IMR-90 (cell line): Measurements from ENCODE around the gene CREB5. TPM values are rescaled to one million over a fixed set of nuclear protein-coding genes. Genes with fewer than 3 reads are reported as not detected.

ENCODE experiments used
- ATAC-seq: fragments of 200-7000 bp; cut with Tn5 transposase; 2 replicates; pipeline ENCODE4 v1.9.1; 2020; ENCODE audit warnings: low read depth, mild to moderate bottlenecking, moderate library complexity
- BruUV-seq: library from RNA; stranded (reverse); fragments of 400-500 nt; replicated peaks from 2 replicates; lab custom pipeline; 2021; lab: Mats Ljungman, UMichigan
- CTCF ChIA-PET: fragments of 300-600 bp; formaldehyde crosslinking; extraction: SDS; loops from one replicate; lab custom pipeline; 2021; ENCODE audit warnings: antibody characterized with exemption; lab: Yijun Ruan, JAX
- POLR2A ChIA-PET: fragments of 300-600 bp; sonication (Branson Sonifier 250); formaldehyde crosslinking; loops from one replicate; lab custom pipeline; 2022; ENCODE audit warnings: antibody characterized with exemption; ENCODE audit not compliant: unreplicated experiment; lab: Charles Lee
- DNase-seq: peaks from one replicate; pipeline ENCODE4 v3.0.0; 2013
- H2AFZ ChIP-seq: replicated peaks from 2 replicates; pipeline ENCODE3; 2013; ENCODE audit warnings: low read length, mild to moderate bottlenecking; ENCODE audit not compliant: poor library complexity
- H2AK5ac ChIP-seq: 2 replicates; pipeline ENCODE4 v1.6.1; 2013; ENCODE audit warnings: low read depth, low read length, inconsistent platforms
- H2AK9ac ChIP-seq: replicated peaks from 2 replicates; pipeline ENCODE3; 2013; ENCODE audit warnings: mild to moderate bottlenecking, low read depth, low read length, moderate library complexity; ENCODE audit not compliant: poor library complexity
- H2BK120ac ChIP-seq: 2 replicates; pipeline ENCODE4 v1.6.1; 2013; ENCODE audit warnings: low read depth, low read length, inconsistent platforms
- H2BK15ac ChIP-seq: 3 replicates; pipeline ENCODE4 v1.6.1; 2013; ENCODE audit warnings: low read depth, low read length, inconsistent platforms
- H2BK20ac ChIP-seq: 2 replicates; pipeline ENCODE4 v1.6.1; 2013; ENCODE audit warnings: low read depth, mild to moderate bottlenecking, inconsistent platforms, low read length, moderate library complexity
- H2BK5ac ChIP-seq: 2 replicates; pipeline ENCODE4 v1.6.1; 2013; ENCODE audit warnings: mild to moderate bottlenecking, low read depth, low read length, inconsistent platforms; ENCODE audit not compliant: poor library complexity, severe bottlenecking
- H3K14ac ChIP-seq: replicated peaks from 2 replicates; pipeline ENCODE4 v1.6.1; 2013; ENCODE audit warnings: low read depth, low read length, inconsistent platforms
- H3K18ac ChIP-seq: 2 replicates; pipeline ENCODE4 v1.6.1; 2013; ENCODE audit warnings: low read depth, low read length, control low read depth
- H3K23ac ChIP-seq: 2 replicates; pipeline ENCODE4 v1.6.1; 2013; ENCODE audit warnings: low read depth, low read length, inconsistent platforms
- H3K27ac ChIP-seq: 2 replicates; pipeline ENCODE4 v1.5.1; 2013; ENCODE audit warnings: mild to moderate bottlenecking, control low read depth, low read length; ENCODE audit not compliant: insufficient read depth
- H3K27me3 ChIP-seq: 2 replicates; pipeline ENCODE4 v1.6.1; 2013; ENCODE audit warnings: low read length; ENCODE audit not compliant: control insufficient read depth, insufficient read depth
- H3K36me3 ChIP-seq: 2 replicates; pipeline ENCODE4 v1.6.1; 2013; ENCODE audit warnings: low read length, mixed read lengths; ENCODE audit not compliant: control insufficient read depth, insufficient read depth
- H3K4ac ChIP-seq: 2 replicates; pipeline ENCODE4 v1.6.1; 2013; ENCODE audit warnings: low read depth, low read length, inconsistent platforms
- H3K4me1 ChIP-seq: 2 replicates; pipeline ENCODE4 v1.6.1; 2013; ENCODE audit warnings: low read length, mixed read lengths; ENCODE audit not compliant: control insufficient read depth, insufficient read depth
- H3K4me2 ChIP-seq: 2 replicates; pipeline ENCODE4 v1.6.1; 2013; ENCODE audit warnings: low read depth, mild to moderate bottlenecking, control low read depth, low read length, moderate library complexity
- H3K4me3 ChIP-seq: 2 replicates; pipeline ENCODE4 v1.5.1; 2013; ENCODE audit warnings: low read depth, mild to moderate bottlenecking, control low read depth, low read length, moderate library complexity; ENCODE audit not compliant: insufficient read depth
- H3K56ac ChIP-seq: 2 replicates; pipeline ENCODE4 v1.6.1; 2013; ENCODE audit warnings: low read length, inconsistent platforms; ENCODE audit not compliant: insufficient read depth; ENCODE audit errors: extremely low read depth
- H3K79me1 ChIP-seq, 2 experiments: 2 replicates each; pipeline ENCODE4 v1.6.1; 2013; ENCODE audit warnings: low read length in 2 of 2, inconsistent platforms in 1 of 2, low read depth in 1 of 2
- H3K9ac ChIP-seq: 2 replicates; pipeline ENCODE4 v1.6.1; 2013; ENCODE audit warnings: low read depth, low read length, control low read depth
- H3K9me1 ChIP-seq: 2 replicates; pipeline ENCODE4 v1.6.1; 2013; ENCODE audit warnings: low read length, inconsistent platforms; ENCODE audit not compliant: insufficient read depth
- H3K9me3 ChIP-seq: 2 replicates; pipeline ENCODE4 v1.6.1; 2013; ENCODE audit warnings: low read length; ENCODE audit not compliant: control insufficient read depth, insufficient read depth
- H4K20me1 ChIP-seq: 2 replicates; pipeline ENCODE4 v1.6.1; 2013; ENCODE audit warnings: low read length, inconsistent platforms; ENCODE audit not compliant: insufficient read depth
- H4K5ac ChIP-seq: 2 replicates; pipeline ENCODE4 v1.6.1; 2013; ENCODE audit warnings: mild to moderate bottlenecking, low read depth, low read length, control low read depth
- H4K8ac ChIP-seq, 2 experiments: 2 replicates each; pipeline ENCODE4 v1.6.1; 2013; ENCODE audit warnings: low read depth in 2 of 2, low read length in 2 of 2, control low read depth in 1 of 2, inconsistent platforms in 1 of 2
- H4K91ac ChIP-seq: 2 replicates; pipeline ENCODE4 v1.6.1; 2013; ENCODE audit warnings: low read depth, low read length, inconsistent platforms; ENCODE audit not compliant: insufficient read depth
- CEBPB ChIP-seq: IDR thresholded peaks from 2 replicates; pipeline ENCODE4 v1.6.1; 2012; ENCODE audit warnings: low read depth, low read length, improper control_type of control experiment
- MAZ ChIP-seq: IDR thresholded peaks from 2 replicates; pipeline ENCODE4 v1.6.1; 2012; ENCODE audit warnings: low read depth, mild to moderate bottlenecking, low read length, improper control_type of control experiment, moderate library complexity, borderline replicate concordance
- MXI1 ChIP-seq: IDR thresholded peaks from 2 replicates; pipeline ENCODE4 v1.6.1; 2012; ENCODE audit warnings: low read depth, mild to moderate bottlenecking, low read length, moderate library complexity, borderline replicate concordance
- NFE2L2 ChIP-seq: fragments of 150-350 bp; IDR thresholded peaks from 2 replicates; pipeline ENCODE4 v1.6.1; 2016; ENCODE audit warnings: low read depth, mild to moderate bottlenecking, low read length
- RFX5 ChIP-seq: IDR thresholded peaks from 2 replicates; pipeline ENCODE4 v1.8.0; 2012; ENCODE audit warnings: low read depth, mild to moderate bottlenecking, low read length, moderate library complexity
- SMC3 ChIP-seq: fragments of 150-350 bp; IDR thresholded peaks from 2 replicates; pipeline ENCODE4 v1.6.1; 2016; ENCODE audit warnings: low read depth, mild to moderate bottlenecking, antibody characterized with exemption, low read length, moderate library complexity
- WGBS, 2 experiments: methylation state at CpG; one replicate each; pipeline versions ENCODE4 v1.1.5 to v1.1.7; 2013; ENCODE audit warnings: missing lambda C conversion rate in 2 of 2; ENCODE audit not compliant: insufficient read length in 1 of 2; ENCODE audit errors: extremely low coverage in 2 of 2; 5-methylcytosine and 5-hydroxymethylcytosine counted together
- dilution Hi-C: fragments of 300-500 bp; cut with HindIII; formaldehyde crosslinking; loops from one replicate; pipeline ENCODE4 v1.14.3; 2018; ENCODE audit warnings: low sequenced_read_pairs; ENCODE audit not compliant: unreplicated experiment
- in situ Hi-C: fragments of 300-500 bp; cut with MboI; formaldehyde crosslinking; loops from 3 replicates; pipeline ENCODE4 v1.14.3; 2019; ENCODE audit warnings: low sequenced_read_pairs, inconsistent platforms, mixed read lengths
- intact Hi-C: fragments of 100-400 bp; cut with micrococcal nuclease; formaldehyde crosslinking; loops from 2 replicates; pipeline ENCODE4 v1.10.0; 2022
- polyA plus RNA-seq, 3 experiments: library from polyadenylated mRNA; depleted of rRNA; stranded (reverse); fragments of >200 nt; gene quantifications; 2 replicates each; pipeline ENCODE4 v1.2.3, GENCODE V29; 2012; ENCODE audit warnings: low replicate concordance in 1 of 3
- total RNA-seq: library from RNA; depleted of rRNA; stranded (reverse); fragments of >200 nt; gene quantifications from 2 replicates; pipeline ENCODE4 v1.2.3, GENCODE V29; 2012
- TF ChIP-seq, protein P1 (sequence below): conservative IDR thresholded peaks from 2 replicates; pipeline ENCODE4 v1.5.1; 2012; ENCODE audit warnings: mild to moderate bottlenecking, low read depth, low read length, improper control_type of control experiment
- TF ChIP-seq, protein P2 (sequence below): fragments of 150-350 bp; IDR thresholded peaks from 2 replicates; pipeline ENCODE4 v1.6.1; 2017; ENCODE audit warnings: mild to moderate bottlenecking, antibody characterized with exemption, low read length, low read depth
- TF ChIP-seq, protein P3 (sequence below): fragments of 150-350 bp; IDR thresholded peaks from 2 replicates; pipeline ENCODE4 v1.6.1; 2016; ENCODE audit warnings: low read depth, mild to moderate bottlenecking, low read length, moderate library complexity, borderline replicate concordance

The CREB5 gene
- total and polyA plus RNA-seq, 2 of the 4 experiments (the other 2 are of a cell fraction), result 7.3 to 13.1 TPM

- H3K9me1 ChIP-seq, result no peaks in the 10 kb centered on the region
- H2AK5ac ChIP-seq, result no peak overlapping the region
- no peak for DNase-seq
- no peak for TF ChIP-seq SMC3
- TF ChIP-seq RFX5, result no peak
- no peak for TF ChIP-seq CEBPB
- TF ChIP-seq, protein P1, sequence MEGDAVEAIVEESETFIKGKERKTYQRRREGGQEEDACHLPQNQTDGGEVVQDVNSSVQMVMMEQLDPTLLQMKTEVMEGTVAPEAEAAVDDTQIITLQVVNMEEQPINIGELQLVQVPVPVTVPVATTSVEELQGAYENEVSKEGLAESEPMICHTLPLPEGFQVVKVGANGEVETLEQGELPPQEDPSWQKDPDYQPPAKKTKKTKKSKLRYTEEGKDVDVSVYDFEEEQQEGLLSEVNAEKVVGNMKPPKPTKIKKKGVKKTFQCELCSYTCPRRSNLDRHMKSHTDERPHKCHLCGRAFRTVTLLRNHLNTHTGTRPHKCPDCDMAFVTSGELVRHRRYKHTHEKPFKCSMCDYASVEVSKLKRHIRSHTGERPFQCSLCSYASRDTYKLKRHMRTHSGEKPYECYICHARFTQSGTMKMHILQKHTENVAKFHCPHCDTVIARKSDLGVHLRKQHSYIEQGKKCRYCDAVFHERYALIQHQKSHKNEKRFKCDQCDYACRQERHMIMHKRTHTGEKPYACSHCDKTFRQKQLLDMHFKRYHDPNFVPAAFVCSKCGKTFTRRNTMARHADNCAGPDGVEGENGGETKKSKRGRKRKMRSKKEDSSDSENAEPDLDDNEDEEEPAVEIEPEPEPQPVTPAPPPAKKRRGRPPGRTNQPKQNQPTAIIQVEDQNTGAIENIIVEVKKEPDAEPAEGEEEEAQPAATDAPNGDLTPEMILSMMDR, result no peak
- TF ChIP-seq, protein P2, sequence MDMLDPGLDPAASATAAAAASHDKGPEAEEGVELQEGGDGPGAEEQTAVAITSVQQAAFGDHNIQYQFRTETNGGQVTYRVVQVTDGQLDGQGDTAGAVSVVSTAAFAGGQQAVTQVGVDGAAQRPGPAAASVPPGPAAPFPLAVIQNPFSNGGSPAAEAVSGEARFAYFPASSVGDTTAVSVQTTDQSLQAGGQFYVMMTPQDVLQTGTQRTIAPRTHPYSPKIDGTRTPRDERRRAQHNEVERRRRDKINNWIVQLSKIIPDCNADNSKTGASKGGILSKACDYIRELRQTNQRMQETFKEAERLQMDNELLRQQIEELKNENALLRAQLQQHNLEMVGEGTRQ, result no peak
- TF ChIP-seq, protein P3, sequence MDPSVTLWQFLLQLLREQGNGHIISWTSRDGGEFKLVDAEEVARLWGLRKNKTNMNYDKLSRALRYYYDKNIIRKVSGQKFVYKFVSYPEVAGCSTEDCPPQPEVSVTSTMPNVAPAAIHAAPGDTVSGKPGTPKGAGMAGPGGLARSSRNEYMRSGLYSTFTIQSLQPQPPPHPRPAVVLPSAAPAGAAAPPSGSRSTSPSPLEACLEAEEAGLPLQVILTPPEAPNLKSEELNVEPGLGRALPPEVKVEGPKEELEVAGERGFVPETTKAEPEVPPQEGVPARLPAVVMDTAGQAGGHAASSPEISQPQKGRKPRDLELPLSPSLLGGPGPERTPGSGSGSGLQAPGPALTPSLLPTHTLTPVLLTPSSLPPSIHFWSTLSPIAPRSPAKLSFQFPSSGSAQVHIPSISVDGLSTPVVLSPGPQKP, result no peak
- TF ChIP-seq MAZ, result no peak
- no peak for TF ChIP-seq NFE2L2
- no peak for TF ChIP-seq MXI1
- H3K9ac ChIP-seq, result no peak overlapping the region
- H2BK120ac ChIP-seq, result no peak overlapping the region
- ChIA-PET CTCF (no interaction called here), POLR2A (no interaction called here)
- intact Hi-C loops (no loop called here), in situ Hi-C loops (no loop called here), dilution Hi-C loops (no loop called here)
- no peak overlapping the region for H2AK9ac ChIP-seq
- no peak overlapping the region for H3K4me3 ChIP-seq
- no peak for ATAC-seq
- no peaks in the 10 kb centered on the region for H3K4me1 ChIP-seq
- no peak overlapping the region for H3K14ac ChIP-seq
- H3K27me3 ChIP-seq, result 0 out of 2 replicates have a peak, but pooled peaks cover 3% of the 10 kb centered on the region
- no peak overlapping the region for H2AFZ ChIP-seq
- H3K56ac ChIP-seq, result no peak overlapping the region
- 0 out of 4 replicates have a peak, but pooled peaks cover 0 to 3% of the 10 kb centered on the region in 2 experiments for H3K79me1 ChIP-seq
- no peak overlapping the region for H2BK5ac ChIP-seq
- BruUV-seq, result no TSS peak
- no peak overlapping the region for H2BK20ac ChIP-seq
- H4K91ac ChIP-seq, result no peak overlapping the region
- no CpG with 5 or more reads among the region's 2 CpGs for WGBS, 2 experiments
- no peak overlapping the region for H3K18ac ChIP-seq
- no peak overlapping the region for H2BK15ac ChIP-seq
- H4K20me1 ChIP-seq, result no peaks in the 10 kb centered on the region
- H3K4ac ChIP-seq, result no peak overlapping the region
- H4K5ac ChIP-seq, result no peak overlapping the region
- no peak overlapping the region for H3K27ac ChIP-seq
- no peaks in the 10 kb centered on the region for H3K36me3 ChIP-seq
- no peak overlapping the region for H4K8ac ChIP-seq
- no peaks in the 10 kb centered on the region for H3K9me3 ChIP-seq
- H3K4me2 ChIP-seq, result no peak overlapping the region
- H3K23ac ChIP-seq, result no peak overlapping the region
These were observed 144.4 kb downstream of the CREB5 start for GRCh38 chr7:28556671-28557070.
